HuH-7.5 (cell line): Measurements from ENCODE around the gene CDPF1.
A peak's percentile ranks its signal among the peaks of the same experiment; 100 is the strongest.

Experiments used
- DNase-seq: peaks from one replicate; pipeline ENCODE4 v3.0.0; 2011; ENCODE audit warnings: low spot score

The CDPF1 gene

GRCh38 chr22:46250035-46250782 lies at the start of gene CDPF1:
Gene CDPF1, minus strand, starts transcription at chr22:46250293. Its CDS starts 2,009 bp downstream, at chr22:46248284.
- peak; percentile 90 for DNase-seq

- no peak for DNase-seq
These were observed 49.0 kb upstream of the CDPF1 start for GRCh38 chr22:46299101-46299500.

GRCh38 chr22:46297151-46297812 lies 47.2 kb upstream of the CDPF1 start:
- DNase-seq: peak; percentile 35

- peak; percentile 97 for DNase-seq
These were observed 46.4 kb upstream of the CDPF1 start, which contains the start of gene GTSE1 for GRCh38 chr22:46296257-46297150. Gene GTSE1, plus strand, starts transcription at chr22:46296870. Its CDS starts 531 bp downstream, at chr22:46297401.

- no peak for DNase-seq
These were observed 45.3 kb upstream of the CDPF1 start for GRCh38 chr22:46295277-46295971.

GRCh38 chr22:46294784-46295183 lies 44.7 kb upstream of the CDPF1 start:
- no peak for DNase-seq

GRCh38 chr22:46293577-46294260 lies 43.6 kb upstream of the CDPF1 start:
- no peak for DNase-seq

- no peak for DNase-seq
These were observed 42.6 kb upstream of the CDPF1 start for GRCh38 chr22:46292732-46293131.

GRCh38 chr22:46292173-46292572 lies 42.1 kb upstream of the CDPF1 start:
- DNase-seq: no peak

- no peak for DNase-seq
These were observed 41.0 kb upstream of the CDPF1 start for GRCh38 chr22:46290843-46291785.

GRCh38 chr22:46290121-46290842 lies 40.2 kb upstream of the CDPF1 start:
- no peak for DNase-seq

GRCh38 chr22:46289244-46289891 lies 39.3 kb upstream of the CDPF1 start:
- no peak for DNase-seq

- DNase-seq: no peak
These were observed 38.8 kb upstream of the CDPF1 start for GRCh38 chr22:46288846-46289243.

GRCh38 chr22:46287873-46288751 lies 38.0 kb upstream of the CDPF1 start:
- DNase-seq: no peak

- DNase-seq: no peak
These were observed 37.1 kb upstream of the CDPF1 start for GRCh38 chr22:46286941-46287872.

- no peak for DNase-seq
These were observed 35.9 kb upstream of the CDPF1 start for GRCh38 chr22:46286006-46286405.
